ENCODE results near the gene FBXO40. TPM values are rescaled to one million over a fixed set of nuclear protein-coding genes. Genes with fewer than 3 reads are reported as not detected.
"Not testable (repeated sequence)": the region's sequence is repeated elsewhere in the genome, so short reads cannot be mapped to it uniquely, and the experiment has no call there.

FBXO40 gene
- total RNA-seq, 2 experiments from 2014 or later, result not detected

DNA sequence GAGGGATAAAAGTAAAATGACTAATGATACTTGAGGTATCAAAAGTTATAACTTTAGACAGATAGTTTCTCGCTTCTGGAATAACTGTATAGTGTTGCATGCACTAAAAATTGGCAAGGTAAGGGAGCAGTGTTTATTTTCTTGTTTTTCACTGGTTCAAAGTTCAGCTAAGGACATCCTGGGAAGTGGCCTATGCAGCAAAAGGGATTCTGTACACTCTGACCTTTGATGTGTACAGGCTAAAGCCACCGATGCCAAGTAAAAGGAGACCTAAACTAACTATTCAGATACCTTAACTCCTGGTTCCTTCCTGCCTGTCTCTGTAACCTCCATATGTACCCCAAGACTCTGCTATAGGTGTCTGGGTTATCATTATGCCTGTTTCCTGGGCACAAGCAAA, 1.7 kb downstream of the FBXO40 start:
- POLR2A ChIA-PET, result no interaction called here
- Mint-ChIP-seq H3K27ac (no peak overlapping the region), H3K27me3 (peaks cover 12% of the 10 kb centered on the region), H3K36me3 (no peaks in the 10 kb centered on the region), H3K4me3 (no peak overlapping the region), H3K9me3 (no peaks in the 10 kb centered on the region), H3K4me1 (no peaks in the 10 kb centered on the region)
- ATAC-seq (ENCODE audit: low read depth), result no peak
- DNase-seq, result no peak

DNA sequence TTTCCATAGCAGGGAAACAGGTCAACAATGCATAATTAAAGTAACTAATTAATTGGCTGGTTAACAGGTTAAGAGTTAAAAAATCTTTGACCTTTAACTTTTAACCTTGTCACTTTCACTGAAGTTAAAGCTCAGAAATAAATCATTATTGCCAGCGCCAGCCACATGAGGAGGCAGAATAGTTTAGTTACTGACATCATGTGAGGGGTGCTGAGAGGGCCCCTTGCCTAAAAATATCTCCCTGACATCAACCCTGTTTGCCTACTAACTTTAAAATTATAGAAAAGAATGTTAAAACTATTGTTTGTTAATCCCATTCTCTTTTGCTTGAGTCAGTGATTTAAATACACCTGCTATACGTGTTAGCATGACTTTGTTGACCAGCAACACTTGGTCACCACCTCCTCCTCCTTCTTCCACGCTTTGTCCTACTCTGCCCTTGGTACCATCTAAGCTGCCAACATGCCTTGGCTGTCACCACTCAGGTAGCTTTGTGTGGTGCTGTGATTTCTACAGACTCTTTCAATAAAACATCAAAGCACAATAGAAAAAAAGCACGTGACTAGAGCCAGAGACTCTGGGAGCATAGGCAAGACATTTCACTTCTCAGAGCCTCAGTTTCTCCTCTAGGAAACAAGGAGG, 2.7 kb downstream of the FBXO40 start:
- POLR2A ChIA-PET, result no interaction called here
- no peak overlapping the region for H3K4me3 Mint-ChIP-seq
- ATAC-seq (ENCODE audit: low read depth) (no peak), DNase-seq (no peak)
- no peaks in the 10 kb centered on the region for H3K36me3 Mint-ChIP-seq
- H3K9me3 Mint-ChIP-seq, result no peaks in the 10 kb centered on the region
- H3K27me3 Mint-ChIP-seq, result peaks cover 8% of the 10 kb centered on the region
- no peaks in the 10 kb centered on the region for H3K4me1 Mint-ChIP-seq
- H3K27ac Mint-ChIP-seq, result no peak overlapping the region

GRCh38 chr3:121598564-121598963, 5.4 kb downstream of the FBXO40 start:
- DNase-seq (no peak), ATAC-seq (ENCODE audit: low read depth) (no peak)
- POLR2A ChIA-PET, result no interaction called here
- H3K36me3 Mint-ChIP-seq, result no peaks in the 10 kb centered on the region
- H3K9me3 Mint-ChIP-seq, result no peaks in the 10 kb centered on the region
- H3K27me3 Mint-ChIP-seq, result peaks cover 3% of the 10 kb centered on the region
- H3K4me3 Mint-ChIP-seq, result no peak overlapping the region
- no peak overlapping the region for H3K27ac Mint-ChIP-seq
- no peaks in the 10 kb centered on the region for H3K4me1 Mint-ChIP-seq

GRCh38 chr3:121599900-121600299, 6.7 kb downstream of the FBXO40 start:
- H3K27ac Mint-ChIP-seq, POLR2A ChIA-PET: not testable (repeated sequence)

GRCh38 chr3:121601212-121601812, 8.1 kb downstream of the FBXO40 start:
- POLR2A ChIA-PET, result no interaction called here
- no peaks in the 10 kb centered on the region for H3K9me3 Mint-ChIP-seq
- no peak overlapping the region for H3K4me3 Mint-ChIP-seq
- no peaks in the 10 kb centered on the region for H3K4me1 Mint-ChIP-seq
- ATAC-seq (ENCODE audit: low read depth) (no peak), DNase-seq (no peak)
- H3K27me3 Mint-ChIP-seq, result peaks cover 3% of the 10 kb centered on the region
- no peaks in the 10 kb centered on the region for H3K36me3 Mint-ChIP-seq
- no peak overlapping the region for H3K27ac Mint-ChIP-seq

More at GRCh38 chr3:121599900-121600299, 6.7 kb downstream of the FBXO40 start:
- DNase-seq; ATAC-seq (ENCODE audit: low read depth); H3K4me3 Mint-ChIP-seq; H3K4me1 Mint-ChIP-seq; H3K27me3 Mint-ChIP-seq; H3K9me3 Mint-ChIP-seq; H3K36me3 Mint-ChIP-seq: not testable (repeated sequence)

DNA sequence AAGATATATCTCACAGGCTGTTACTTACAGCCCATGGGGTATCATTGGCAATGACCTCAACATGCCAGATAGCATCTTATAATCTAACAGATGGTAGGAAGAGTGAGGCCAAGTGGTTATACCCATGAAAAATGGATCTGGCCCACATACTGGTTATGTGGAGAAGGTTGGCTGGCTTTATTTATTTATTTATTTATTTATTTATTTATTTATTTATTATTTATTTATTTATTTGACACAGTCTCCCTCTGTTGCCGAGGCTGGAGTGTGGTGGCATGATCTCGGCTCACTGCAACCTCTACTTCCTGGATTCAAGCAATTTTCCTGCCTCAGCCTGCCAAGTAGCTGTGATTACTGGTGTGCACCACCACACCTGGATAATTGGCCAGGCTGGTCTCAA, 11.6 kb downstream of the FBXO40 start:
- no peak overlapping the region for H3K27ac Mint-ChIP-seq
- DNase-seq (no peak), ATAC-seq (ENCODE audit: low read depth) (no peak)
- no peaks in the 10 kb centered on the region for H3K36me3 Mint-ChIP-seq
- no peaks in the 10 kb centered on the region for H3K4me1 Mint-ChIP-seq
- POLR2A ChIA-PET, result no interaction called here
- H3K4me3 Mint-ChIP-seq, result no peak overlapping the region
- peaks cover 3% of the 10 kb centered on the region for H3K27me3 Mint-ChIP-seq
- H3K9me3 Mint-ChIP-seq, result no peaks in the 10 kb centered on the region

- Mint-ChIP-seq H3K4me3 (no peak overlapping the region), H3K4me1 (no peaks in the 10 kb centered on the region), H3K9me3 (no peaks in the 10 kb centered on the region), H3K27ac (no peak overlapping the region), H3K36me3 (no peaks in the 10 kb centered on the region), H3K27me3 (peaks cover 2% of the 10 kb centered on the region)
- POLR2A ChIA-PET, result interaction anchor here (0.5 kb wide), 1 partner anchor 36 kb away, joined by 4 read pairs; no protein-coding TSS in a partner anchor
- ATAC-seq (ENCODE audit: low read depth), result no peak
- no peak for DNase-seq
Measured at GRCh38 chr3:121606106-121606505, 12.9 kb downstream of the FBXO40 start.

DNA sequence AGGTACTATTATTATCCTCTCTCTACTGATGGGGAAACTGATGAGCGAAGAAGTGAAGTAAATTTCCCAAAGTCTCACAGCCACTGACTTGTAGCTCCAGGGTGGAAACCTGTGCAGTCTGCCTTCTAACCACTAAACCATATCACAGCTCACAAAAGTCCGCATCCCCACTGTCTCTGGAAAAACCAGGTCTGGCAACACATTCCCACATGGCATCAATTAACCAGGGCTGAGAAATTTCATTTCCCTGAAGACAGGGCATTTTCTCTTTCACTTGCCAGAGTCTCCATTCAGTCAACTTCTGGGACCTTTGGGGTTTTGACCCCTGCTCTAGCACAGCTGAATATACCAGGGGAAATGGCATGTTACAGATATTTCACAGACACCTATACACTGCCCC, 26.5 kb downstream of the FBXO40 start:
- Mint-ChIP-seq H3K27ac (no peak overlapping the region), H3K4me1 (peaks cover 2% of the 10 kb centered on the region), H3K27me3 (peaks cover 5% of the 10 kb centered on the region), H3K36me3 (no peaks in the 10 kb centered on the region), H3K4me3 (no peak overlapping the region), H3K9me3 (no peaks in the 10 kb centered on the region)
- DNase-seq (no peak), ATAC-seq (ENCODE audit: low read depth) (no peak)
- POLR2A ChIA-PET, result no interaction called here

DNA sequence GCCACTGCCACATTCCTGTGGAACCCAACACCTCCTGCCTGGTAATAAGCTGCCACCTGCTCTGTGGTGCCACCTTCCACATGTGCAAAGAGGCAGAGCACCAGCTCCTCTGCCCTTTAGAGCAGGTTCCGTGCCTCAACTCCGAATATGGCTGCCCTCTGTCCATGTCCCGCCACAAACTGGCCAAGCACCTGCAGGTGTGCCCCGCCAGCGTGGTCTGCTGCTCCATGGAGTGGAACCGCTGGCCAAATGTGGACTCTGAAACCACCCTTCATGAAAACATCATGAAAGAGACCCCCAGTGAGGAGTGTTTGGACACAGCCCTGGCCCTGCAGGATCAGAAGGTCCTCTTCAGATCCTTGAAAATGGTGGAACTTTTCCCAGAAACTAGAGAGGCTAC, 28.3 kb downstream of the FBXO40 start:
- Mint-ChIP-seq H3K9me3 (no peaks in the 10 kb centered on the region), H3K4me1 (peaks cover 2% of the 10 kb centered on the region), H3K4me3 (no peak overlapping the region), H3K36me3 (no peaks in the 10 kb centered on the region), H3K27ac (no peak overlapping the region), H3K27me3 (peaks cover 5% of the 10 kb centered on the region)
- DNase-seq (no peak), ATAC-seq (ENCODE audit: low read depth) (no peak)
- POLR2A ChIA-PET, result no interaction called here

DNA sequence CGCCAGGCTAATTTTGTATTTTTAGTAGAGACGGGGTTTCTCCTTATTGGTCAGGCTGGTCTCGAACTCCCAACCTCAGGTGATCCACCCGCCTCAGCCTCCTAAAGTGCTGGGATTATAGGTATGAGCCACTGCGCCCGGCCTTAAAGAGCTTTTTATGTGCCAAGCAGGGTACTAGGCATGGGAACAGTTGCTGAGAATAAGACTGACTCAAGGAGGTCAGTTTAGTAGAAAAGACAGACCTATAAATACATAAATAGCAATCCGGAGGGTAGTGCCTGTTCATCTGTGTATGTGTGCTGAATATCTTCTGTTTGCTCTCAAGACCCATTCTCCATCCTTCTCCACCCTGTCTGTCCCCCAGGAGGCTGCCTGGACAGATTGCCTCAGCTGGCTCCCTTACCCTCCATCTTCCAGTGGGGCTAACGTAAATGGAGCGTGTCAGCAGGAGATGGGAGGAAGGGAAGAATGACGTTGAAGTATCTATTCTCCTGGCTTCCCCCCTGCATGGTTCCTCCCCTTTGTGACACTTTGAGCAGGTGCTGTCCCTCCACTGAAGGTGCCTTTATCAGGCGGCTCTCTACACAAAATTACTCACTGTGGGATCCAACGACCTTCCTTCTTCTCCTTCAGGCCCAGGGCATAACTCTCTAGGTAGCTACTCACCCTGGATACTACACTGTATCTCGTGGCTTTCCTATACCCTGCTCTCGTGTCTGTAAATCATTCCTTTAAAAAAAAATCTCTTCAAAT, 31.1 kb downstream of the FBXO40 start:
- POLR2A ChIA-PET, result no interaction called here
- ATAC-seq (ENCODE audit: low read depth) (no peak), DNase-seq (no peak)
- H3K27me3 Mint-ChIP-seq, result no peaks in the 10 kb centered on the region
- H3K36me3 Mint-ChIP-seq, result peaks cover 9% of the 10 kb centered on the region
- H3K4me3 Mint-ChIP-seq, result no peak overlapping the region
- no peak overlapping the region for H3K27ac Mint-ChIP-seq
- H3K9me3 Mint-ChIP-seq, result no peaks in the 10 kb centered on the region
- H3K4me1 Mint-ChIP-seq, result peaks cover 2% of the 10 kb centered on the region

GRCh38 chr3:121626495-121626894, 33.3 kb downstream of the FBXO40 start:
- Mint-ChIP-seq H3K4me1 (peaks cover 2% of the 10 kb centered on the region), H3K27ac (no peak overlapping the region)
- POLR2A ChIA-PET, result interaction anchor here (0.5 kb wide), 1 partner anchor 80 kb away, joined by 4 read pairs; no protein-coding TSS in a partner anchor

DNA sequence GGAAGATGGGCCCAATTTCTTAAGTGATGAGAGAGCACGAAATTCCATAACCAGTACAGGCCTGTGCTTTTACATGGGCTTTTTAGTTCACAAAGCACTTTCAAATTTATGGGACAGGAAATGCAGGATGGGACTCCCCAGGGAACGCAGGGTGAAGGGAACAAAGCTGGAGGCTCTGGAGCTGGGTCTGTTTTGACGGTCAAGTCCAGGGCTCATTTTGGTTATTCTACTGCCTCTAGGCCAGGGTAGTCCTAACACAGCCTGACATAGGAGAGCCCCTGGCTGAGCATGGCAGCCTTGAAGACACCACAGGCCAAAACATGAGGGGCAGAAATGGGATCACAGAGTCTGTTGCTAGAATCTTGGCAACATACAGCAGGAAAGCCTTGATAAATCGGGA, 34.0 kb downstream of the FBXO40 start:
- Mint-ChIP-seq H3K9me3 (no peaks in the 10 kb centered on the region), H3K4me3 (no peak overlapping the region), H3K27ac (no peak overlapping the region), H3K36me3 (peaks cover 26% of the 10 kb centered on the region), H3K27me3 (no peaks in the 10 kb centered on the region), H3K4me1 (no peaks in the 10 kb centered on the region)
- ATAC-seq (ENCODE audit: low read depth) (no peak), DNase-seq (no peak)
- POLR2A ChIA-PET, result no interaction called here

More at GRCh38 chr3:121626495-121626894, 33.3 kb downstream of the FBXO40 start:
- H3K4me3 Mint-ChIP-seq, result no peak overlapping the region
- ATAC-seq (ENCODE audit: low read depth) (no peak), DNase-seq (no peak)
- no peaks in the 10 kb centered on the region for H3K27me3 Mint-ChIP-seq
- peaks cover 19% of the 10 kb centered on the region for H3K36me3 Mint-ChIP-seq
- no peaks in the 10 kb centered on the region for H3K9me3 Mint-ChIP-seq

DNA sequence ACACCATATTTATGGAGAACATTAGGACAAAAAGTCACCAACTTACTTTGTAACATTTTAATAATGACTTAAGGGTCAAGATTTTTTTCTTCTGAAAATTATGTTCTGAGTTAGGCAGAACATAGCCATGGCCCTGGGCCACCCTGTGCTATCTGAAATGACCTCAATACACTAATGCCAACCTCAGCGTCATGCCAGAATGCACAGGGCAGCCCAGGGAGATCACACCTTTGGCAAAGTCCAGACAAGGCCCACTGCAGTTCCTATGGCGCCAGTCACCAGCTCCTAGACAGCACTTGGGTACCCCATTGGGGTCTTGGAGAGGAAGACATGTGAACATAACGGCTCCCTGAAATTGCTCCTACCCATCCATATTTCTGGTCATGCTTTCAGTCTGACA, 34.4 kb downstream of the FBXO40 start:
- Mint-ChIP-seq H3K27me3 (no peaks in the 10 kb centered on the region), H3K27ac (no peak overlapping the region), H3K9me3 (no peaks in the 10 kb centered on the region), H3K36me3 (peaks cover 28% of the 10 kb centered on the region), H3K4me1 (no peaks in the 10 kb centered on the region), H3K4me3 (no peak overlapping the region)
- no peak for DNase-seq
- ATAC-seq (ENCODE audit: low read depth), result no peak
- POLR2A ChIA-PET, result no interaction called here

DNA sequence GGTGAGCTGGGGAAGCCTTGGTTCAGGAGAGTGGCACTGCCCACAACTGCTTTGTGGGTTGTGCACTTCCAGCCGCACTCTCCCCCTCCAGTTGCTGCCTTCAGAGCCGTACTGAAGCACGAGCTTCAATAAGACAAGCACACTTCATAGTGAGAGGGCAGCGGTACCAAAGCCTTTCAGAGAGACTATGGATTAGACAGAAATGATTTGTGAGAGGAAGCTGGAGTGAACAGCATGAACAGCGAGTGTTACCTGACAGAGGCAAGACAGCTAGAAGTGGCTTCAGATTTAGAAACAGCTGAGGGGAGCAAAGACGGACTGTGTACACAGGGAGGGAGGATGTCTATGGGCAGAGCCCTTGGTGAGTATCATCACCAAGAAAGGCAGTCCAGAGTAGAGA, 36.4 kb downstream of the FBXO40 start:
- Mint-ChIP-seq H3K36me3 (peaks cover 38% of the 10 kb centered on the region), H3K9me3 (no peaks in the 10 kb centered on the region), H3K27ac (no peak overlapping the region), H3K4me3 (no peak overlapping the region), H3K27me3 (no peaks in the 10 kb centered on the region), H3K4me1 (no peaks in the 10 kb centered on the region)
- ATAC-seq (ENCODE audit: low read depth), result no peak
- POLR2A ChIA-PET, result no interaction called here
- no peak for DNase-seq
